GM23338 (cell line): Measurements from ENCODE around the gene SELE.

Experiments used
- CREB1 ChIP-seq: fragments of 250-450 bp; sonication (Bioruptor Pico); IDR thresholded peaks from 2 replicates; pipeline ENCODE4 v1.5.0; 2020; ENCODE audit warnings: low read depth, mild to moderate bottlenecking, moderate library complexity
- CTCF ChIP-seq, 2 experiments: fragments of 200-600 bp in 1 of 2; sonication (generic) in 1 of 2; conservative IDR thresholded peaks; 2 replicates each; pipeline versions ENCODE4 v1.5.1 to v1.6.1; 2016 to 2017; ENCODE audit warnings: antibody characterized with exemption in 2 of 2, low read depth in 2 of 2, mild to moderate bottlenecking in 2 of 2, moderate library complexity in 1 of 2
- EZH2 ChIP-seq: fragments of 200-600 bp; sonication (generic); IDR thresholded peaks from one replicate; pipeline ENCODE4 v1.8.0; 2017; ENCODE audit warnings: antibody characterized with exemption, mild to moderate bottlenecking, low read depth; ENCODE audit not compliant: unreplicated experiment
- EZH2phosphoT487 ChIP-seq: fragments of 200-600 bp; sonication (generic); IDR thresholded peaks from one replicate; pipeline ENCODE4 v1.8.1; 2018; ENCODE audit warnings: antibody characterized with exemption; ENCODE audit not compliant: unreplicated experiment
- NANOG ChIP-seq: IDR thresholded peaks from 2 replicates; pipeline ENCODE4 v1.6.1; 2016; ENCODE audit warnings: antibody characterized with exemption, borderline replicate concordance
- POLR2AphosphoS5 ChIP-seq: IDR thresholded peaks from 2 replicates; pipeline ENCODE4 v1.6.1; 2016; ENCODE audit warnings: antibody characterized with exemption, low read depth
- STAT1 ChIP-seq: IDR thresholded peaks from one replicate; pipeline ENCODE4 v1.6.1; 2016; ENCODE audit warnings: antibody characterized with exemption; ENCODE audit not compliant: unreplicated experiment
- ZNF331 ChIP-seq: fragments of 250-450 bp; sonication (Bioruptor Pico); IDR thresholded peaks from 2 replicates; pipeline ENCODE4 v1.5.0; 2020; ENCODE audit warnings: low read depth, mild to moderate bottlenecking, moderate library complexity
- TF ChIP-seq, protein P1 (sequence below): fragments of 250-450 bp; sonication (Bioruptor Pico); IDR thresholded peaks from 2 replicates; pipeline ENCODE4 v1.5.0; 2020; ENCODE audit warnings: mild to moderate bottlenecking, moderate library complexity
- TF ChIP-seq, protein P2 (sequence below): IDR thresholded peaks from one replicate; pipeline ENCODE4 v1.6.1; 2018; ENCODE audit warnings: antibody characterized with exemption; ENCODE audit not compliant: unreplicated experiment

GRCh38 chr1:169750041-169750440 is 16.2 kb upstream of the SELE start:
- TF ChIP-seq CTCF (conservative IDR thresholded peaks at IDR 0.05; ENCODE audit: low read depth in 2 of 2), result no peak
- TF ChIP-seq EZH2, result no peak
- TF ChIP-seq EZH2phosphoT487, result no peak
- no peak for TF ChIP-seq POLR2AphosphoS5
- TF ChIP-seq CREB1 (CRISPR knock-in tag), result no peak
- TF ChIP-seq STAT1, result no peak
- TF ChIP-seq, protein P1, sequence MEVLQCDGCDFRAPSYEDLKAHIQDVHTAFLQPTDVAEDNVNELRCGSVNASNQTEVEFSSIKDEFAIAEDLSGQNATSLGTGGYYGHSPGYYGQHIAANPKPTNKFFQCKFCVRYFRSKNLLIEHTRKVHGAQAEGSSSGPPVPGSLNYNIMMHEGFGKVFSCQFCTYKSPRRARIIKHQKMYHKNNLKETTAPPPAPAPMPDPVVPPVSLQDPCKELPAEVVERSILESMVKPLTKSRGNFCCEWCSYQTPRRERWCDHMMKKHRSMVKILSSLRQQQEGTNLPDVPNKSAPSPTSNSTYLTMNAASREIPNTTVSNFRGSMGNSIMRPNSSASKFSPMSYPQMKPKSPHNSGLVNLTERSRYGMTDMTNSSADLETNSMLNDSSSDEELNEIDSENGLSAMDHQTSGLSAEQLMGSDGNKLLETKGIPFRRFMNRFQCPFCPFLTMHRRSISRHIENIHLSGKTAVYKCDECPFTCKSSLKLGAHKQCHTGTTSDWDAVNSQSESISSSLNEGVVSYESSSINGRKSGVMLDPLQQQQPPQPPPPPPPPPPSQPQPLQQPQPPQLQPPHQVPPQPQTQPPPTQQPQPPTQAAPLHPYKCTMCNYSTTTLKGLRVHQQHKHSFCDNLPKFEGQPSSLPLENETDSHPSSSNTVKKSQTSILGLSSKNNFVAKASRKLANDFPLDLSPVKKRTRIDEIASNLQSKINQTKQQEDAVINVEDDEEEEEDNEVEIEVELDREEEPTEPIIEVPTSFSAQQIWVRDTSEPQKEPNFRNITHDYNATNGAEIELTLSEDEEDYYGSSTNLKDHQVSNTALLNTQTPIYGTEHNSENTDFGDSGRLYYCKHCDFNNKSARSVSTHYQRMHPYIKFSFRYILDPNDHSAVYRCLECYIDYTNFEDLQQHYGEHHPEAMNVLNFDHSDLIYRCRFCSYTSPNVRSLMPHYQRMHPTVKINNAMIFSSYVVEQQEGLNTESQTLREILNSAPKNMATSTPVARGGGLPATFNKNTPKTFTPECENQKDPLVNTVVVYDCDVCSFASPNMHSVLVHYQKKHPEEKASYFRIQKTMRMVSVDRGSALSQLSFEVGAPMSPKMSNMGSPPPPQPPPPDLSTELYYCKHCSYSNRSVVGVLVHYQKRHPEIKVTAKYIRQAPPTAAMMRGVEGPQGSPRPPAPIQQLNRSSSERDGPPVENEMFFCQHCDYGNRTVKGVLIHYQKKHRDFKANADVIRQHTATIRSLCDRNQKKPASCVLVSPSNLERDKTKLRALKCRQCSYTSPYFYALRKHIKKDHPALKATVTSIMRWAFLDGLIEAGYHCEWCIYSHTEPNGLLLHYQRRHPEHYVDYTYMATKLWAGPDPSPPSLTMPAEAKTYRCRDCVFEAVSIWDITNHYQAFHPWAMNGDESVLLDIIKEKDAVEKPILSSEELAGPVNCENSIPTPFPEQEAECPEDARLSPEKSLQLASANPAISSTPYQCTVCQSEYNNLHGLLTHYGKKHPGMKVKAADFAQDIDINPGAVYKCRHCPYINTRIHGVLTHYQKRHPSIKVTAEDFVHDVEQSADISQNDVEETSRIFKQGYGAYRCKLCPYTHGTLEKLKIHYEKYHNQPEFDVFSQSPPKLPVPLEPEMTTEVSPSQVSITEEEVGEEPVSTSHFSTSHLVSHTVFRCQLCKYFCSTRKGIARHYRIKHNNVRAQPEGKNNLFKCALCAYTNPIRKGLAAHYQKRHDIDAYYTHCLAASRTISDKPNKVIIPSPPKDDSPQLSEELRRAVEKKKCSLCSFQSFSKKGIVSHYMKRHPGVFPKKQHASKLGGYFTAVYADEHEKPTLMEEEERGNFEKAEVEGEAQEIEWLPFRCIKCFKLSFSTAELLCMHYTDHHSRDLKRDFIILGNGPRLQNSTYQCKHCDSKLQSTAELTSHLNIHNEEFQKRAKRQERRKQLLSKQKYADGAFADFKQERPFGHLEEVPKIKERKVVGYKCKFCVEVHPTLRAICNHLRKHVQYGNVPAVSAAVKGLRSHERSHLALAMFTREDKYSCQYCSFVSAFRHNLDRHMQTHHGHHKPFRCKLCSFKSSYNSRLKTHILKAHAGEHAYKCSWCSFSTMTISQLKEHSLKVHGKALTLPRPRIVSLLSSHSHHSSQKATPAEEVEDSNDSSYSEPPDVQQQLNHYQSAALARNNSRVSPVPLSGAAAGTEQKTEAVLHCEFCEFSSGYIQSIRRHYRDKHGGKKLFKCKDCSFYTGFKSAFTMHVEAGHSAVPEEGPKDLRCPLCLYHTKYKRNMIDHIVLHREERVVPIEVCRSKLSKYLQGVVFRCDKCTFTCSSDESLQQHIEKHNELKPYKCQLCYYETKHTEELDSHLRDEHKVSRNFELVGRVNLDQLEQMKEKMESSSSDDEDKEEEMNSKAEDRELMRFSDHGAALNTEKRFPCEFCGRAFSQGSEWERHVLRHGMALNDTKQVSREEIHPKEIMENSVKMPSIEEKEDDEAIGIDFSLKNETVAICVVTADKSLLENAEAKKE (CRISPR knock-in tag), result no peak
- TF ChIP-seq, protein P2, sequence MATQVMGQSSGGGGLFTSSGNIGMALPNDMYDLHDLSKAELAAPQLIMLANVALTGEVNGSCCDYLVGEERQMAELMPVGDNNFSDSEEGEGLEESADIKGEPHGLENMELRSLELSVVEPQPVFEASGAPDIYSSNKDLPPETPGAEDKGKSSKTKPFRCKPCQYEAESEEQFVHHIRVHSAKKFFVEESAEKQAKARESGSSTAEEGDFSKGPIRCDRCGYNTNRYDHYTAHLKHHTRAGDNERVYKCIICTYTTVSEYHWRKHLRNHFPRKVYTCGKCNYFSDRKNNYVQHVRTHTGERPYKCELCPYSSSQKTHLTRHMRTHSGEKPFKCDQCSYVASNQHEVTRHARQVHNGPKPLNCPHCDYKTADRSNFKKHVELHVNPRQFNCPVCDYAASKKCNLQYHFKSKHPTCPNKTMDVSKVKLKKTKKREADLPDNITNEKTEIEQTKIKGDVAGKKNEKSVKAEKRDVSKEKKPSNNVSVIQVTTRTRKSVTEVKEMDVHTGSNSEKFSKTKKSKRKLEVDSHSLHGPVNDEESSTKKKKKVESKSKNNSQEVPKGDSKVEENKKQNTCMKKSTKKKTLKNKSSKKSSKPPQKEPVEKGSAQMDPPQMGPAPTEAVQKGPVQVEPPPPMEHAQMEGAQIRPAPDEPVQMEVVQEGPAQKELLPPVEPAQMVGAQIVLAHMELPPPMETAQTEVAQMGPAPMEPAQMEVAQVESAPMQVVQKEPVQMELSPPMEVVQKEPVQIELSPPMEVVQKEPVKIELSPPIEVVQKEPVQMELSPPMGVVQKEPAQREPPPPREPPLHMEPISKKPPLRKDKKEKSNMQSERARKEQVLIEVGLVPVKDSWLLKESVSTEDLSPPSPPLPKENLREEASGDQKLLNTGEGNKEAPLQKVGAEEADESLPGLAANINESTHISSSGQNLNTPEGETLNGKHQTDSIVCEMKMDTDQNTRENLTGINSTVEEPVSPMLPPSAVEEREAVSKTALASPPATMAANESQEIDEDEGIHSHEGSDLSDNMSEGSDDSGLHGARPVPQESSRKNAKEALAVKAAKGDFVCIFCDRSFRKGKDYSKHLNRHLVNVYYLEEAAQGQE, result no peak
- no peak for TF ChIP-seq ZNF331 (CRISPR knock-in tag)
- TF ChIP-seq NANOG, result no peak
